Measurements from ENCODE around the gene ST6GAL2.

ST6GAL2 gene

GRCh38 chr2:106904242-106904641 is 18.3 kb upstream of the ST6GAL2 start:
- H3K9me3 ChIP-seq: no peaks in the 10 kb centered on the region
- H3K36me3 ChIP-seq: no peaks in the 10 kb centered on the region
- H3K4me1 ChIP-seq: no peaks in the 10 kb centered on the region
- intact Hi-C loops (cut with DNase I; ENCODE audit: low total_unique reads): no loop called here
- no peak for TF ChIP-seq CTCF (IDR thresholded peaks at IDR 0.05)
- no peak overlapping the region for H3K27ac ChIP-seq
- H3K4me3 ChIP-seq: no peak overlapping the region
- no peak for DNase-seq
- H3K27me3 ChIP-seq: no peaks in the 10 kb centered on the region

- H3K36me3 ChIP-seq: no peaks in the 10 kb centered on the region
- no peak for DNase-seq
- intact Hi-C loops (cut with DNase I; ENCODE audit: low total_unique reads): no loop called here
- H3K27me3 ChIP-seq: no peaks in the 10 kb centered on the region
- H3K4me1 ChIP-seq: no peaks in the 10 kb centered on the region
- TF ChIP-seq CTCF (IDR thresholded peaks at IDR 0.05): no peak
- no peak overlapping the region for H3K4me3 ChIP-seq
- no peak overlapping the region for H3K27ac ChIP-seq
- peaks cover 0 to under 1% (median 0%) of the 10 kb centered on the region in 3 donors for H3K9me3 ChIP-seq
These were observed 14.0 kb upstream of the ST6GAL2 start for GRCh38 chr2:106899786-106900530.

GRCh38 chr2:106894545-106894944 is 8.6 kb upstream of the ST6GAL2 start:
- no peaks in the 10 kb centered on the region for H3K36me3 ChIP-seq
- no peaks in the 10 kb centered on the region for H3K27me3 ChIP-seq
- peaks cover 0 to 6% (median 0%) of the 10 kb centered on the region in 3 donors for H3K9me3 ChIP-seq
- DNase-seq: no peak
- no peak overlapping the region for H3K4me3 ChIP-seq
- no peak for TF ChIP-seq CTCF (IDR thresholded peaks at IDR 0.05)
- no peaks in the 10 kb centered on the region for H3K4me1 ChIP-seq
- intact Hi-C loops (cut with DNase I; ENCODE audit: low total_unique reads): no loop called here
- H3K27ac ChIP-seq: no peak overlapping the region

- peaks cover 0 to 6% (median 0%) of the 10 kb centered on the region in 3 donors for H3K9me3 ChIP-seq
- no peaks in the 10 kb centered on the region for H3K36me3 ChIP-seq
- H3K27me3 ChIP-seq: no peaks in the 10 kb centered on the region
- DNase-seq: no peak
- peaks cover 0 to 8% (median 4%) of the 10 kb centered on the region in 4 donors for H3K4me1 ChIP-seq
- intact Hi-C loops (cut with DNase I; ENCODE audit: low total_unique reads): no loop called here
- H3K4me3 ChIP-seq: no peak overlapping the region
- TF ChIP-seq CTCF (IDR thresholded peaks at IDR 0.05): no peak
- no peak overlapping the region for H3K27ac ChIP-seq
These were observed 6.1 kb upstream of the ST6GAL2 start for GRCh38 chr2:106892048-106892447.

GRCh38 chr2:106890606-106891005 is 4.6 kb upstream of the ST6GAL2 start:
- intact Hi-C loops (cut with DNase I; ENCODE audit: low total_unique reads): no loop called here
- H3K9me3 ChIP-seq: peaks cover 0 to 6% (median 0%) of the 10 kb centered on the region in 3 donors
- H3K4me3 ChIP-seq: no peak overlapping the region
- no peak for TF ChIP-seq CTCF (IDR thresholded peaks at IDR 0.05)
- H3K27ac ChIP-seq: no peak overlapping the region
- H3K4me1 ChIP-seq: peaks cover 0 to 21% (median 4%) of the 10 kb centered on the region in 4 donors
- no peaks in the 10 kb centered on the region for H3K36me3 ChIP-seq
- no peak for DNase-seq
- no peaks in the 10 kb centered on the region for H3K27me3 ChIP-seq

Measured in tibial artery (tissue), 4 donors.